ENCODE data around the gene PDE3B.
A peak's percentile ranks its signal among the peaks of the same experiment; 100 is the strongest.

- TF ChIP-seq CTCF (IDR thresholded peaks at IDR 0.05) (peak in 2 of 4 experiments; percentile 4 to 11), POLR2A (IDR thresholded peaks at IDR 0.05) (peak; percentile 55), POLR2AphosphoS5 (IDR thresholded peaks at IDR 0.05) (peak; percentile 87)
Observed at GRCh38 chr11:14891143-14892035, 247.8 kb downstream of the PDE3B start.

Data from prostate gland (tissue), 2 donors.